Ishikawa (cell line): ENCODE measurements around the gene NR1D1.

Experiments
- CEBPB ChIP-seq: IDR thresholded peaks from 2 replicates; pipeline ENCODE4 v1.6.1; 2012
- CREB1 ChIP-seq: IDR thresholded peaks from 2 replicates; pipeline ENCODE4 v1.6.1; 2012; ENCODE audit warnings: low read depth
- EGR1 ChIP-seq: IDR thresholded peaks from 2 replicates; pipeline ENCODE4 v1.6.1; 2012
- EP300 ChIP-seq: IDR thresholded peaks from 2 replicates; pipeline ENCODE4 v1.6.1; 2012; ENCODE audit warnings: borderline replicate concordance
- FOXM1 ChIP-seq: IDR thresholded peaks from 2 replicates; pipeline ENCODE4 v1.6.1; 2012; ENCODE audit warnings: low read depth, borderline replicate concordance
- NFIC ChIP-seq: IDR thresholded peaks from 2 replicates; pipeline ENCODE4 v1.6.1; 2012
- RAD21 ChIP-seq: IDR thresholded peaks from 2 replicates; pipeline ENCODE4 v1.6.1; 2012; ENCODE audit warnings: low read depth
- TAF1 ChIP-seq: IDR thresholded peaks from 2 replicates; pipeline ENCODE4 v1.6.1; 2012; ENCODE audit warnings: low read depth, mild to moderate bottlenecking
- TCF12 ChIP-seq: IDR thresholded peaks from 2 replicates; pipeline ENCODE4 v1.6.1; 2012; ENCODE audit warnings: low read depth
- TEAD4 ChIP-seq: IDR thresholded peaks from 2 replicates; pipeline ENCODE4 v1.6.1; 2012
- YY1 ChIP-seq: IDR thresholded peaks from 2 replicates; pipeline ENCODE4 v1.6.1; 2012; ENCODE audit warnings: low read depth
- ZBTB7A ChIP-seq: IDR thresholded peaks from 2 replicates; pipeline ENCODE4 v1.6.1; 2012; ENCODE audit warnings: low read depth
- TF ChIP-seq, protein P1 (sequence below): IDR thresholded peaks from 2 replicates; pipeline ENCODE4 v1.6.1; 2012
- TF ChIP-seq, protein P2 (sequence below): IDR thresholded peaks from 2 replicates; pipeline ENCODE4 v1.6.1; 2012
- TF ChIP-seq, protein P3 (sequence below): IDR thresholded peaks from 2 replicates; pipeline ENCODE4 v1.6.1; 2012; ENCODE audit warnings: low read depth, mild to moderate bottlenecking

The NR1D1 gene

DNA sequence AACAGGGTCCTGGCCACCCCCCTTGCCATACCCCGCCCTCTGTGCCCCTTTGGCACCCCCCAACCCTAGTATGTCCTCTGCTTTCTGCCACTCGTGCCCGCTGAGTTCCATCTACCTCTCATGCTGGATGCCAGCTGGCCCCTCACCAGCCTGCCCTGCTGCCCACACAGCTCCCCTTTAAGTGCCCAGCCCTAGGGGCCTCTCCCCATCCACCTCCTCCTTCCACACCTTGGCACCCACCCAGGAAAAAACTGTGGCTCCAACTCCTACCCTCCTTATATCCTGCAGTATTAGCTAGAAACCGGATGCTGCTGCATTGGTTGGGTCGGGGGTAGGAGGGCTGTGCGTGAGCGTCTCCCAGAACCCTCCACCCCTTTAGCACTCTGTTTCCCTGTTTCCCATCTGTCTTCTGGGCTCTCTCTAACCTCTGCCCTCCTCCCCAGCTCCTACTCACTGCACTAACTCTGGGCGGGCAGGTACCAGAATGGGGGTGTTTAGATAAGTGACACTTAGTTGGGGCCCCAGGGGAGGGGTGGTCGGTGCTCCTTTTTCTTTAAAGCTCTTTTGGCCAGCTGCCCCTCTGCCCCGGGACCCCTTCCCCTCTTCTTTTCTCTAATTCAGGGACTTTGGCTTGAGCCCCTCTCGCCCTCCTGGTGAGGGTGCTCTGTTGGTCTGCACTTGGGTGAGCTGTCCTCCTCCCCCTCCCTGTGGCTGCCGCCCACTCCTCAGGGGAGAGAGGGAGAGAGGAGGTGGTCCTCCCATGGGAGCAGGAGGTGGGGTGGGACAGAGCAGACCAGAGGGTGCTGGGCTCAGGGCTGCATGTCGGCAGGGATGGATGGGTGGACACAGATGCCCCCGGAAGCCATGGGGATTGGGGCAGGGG lies 9.9 kb downstream of the NR1D1 start:
- TF ChIP-seq EGR1, result no peak
- TF ChIP-seq, protein P1, sequence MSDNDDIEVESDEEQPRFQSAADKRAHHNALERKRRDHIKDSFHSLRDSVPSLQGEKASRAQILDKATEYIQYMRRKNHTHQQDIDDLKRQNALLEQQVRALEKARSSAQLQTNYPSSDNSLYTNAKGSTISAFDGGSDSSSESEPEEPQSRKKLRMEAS, result no peak
- TF ChIP-seq NFIC, result no peak
- TF ChIP-seq RAD21, result no peak

DNA sequence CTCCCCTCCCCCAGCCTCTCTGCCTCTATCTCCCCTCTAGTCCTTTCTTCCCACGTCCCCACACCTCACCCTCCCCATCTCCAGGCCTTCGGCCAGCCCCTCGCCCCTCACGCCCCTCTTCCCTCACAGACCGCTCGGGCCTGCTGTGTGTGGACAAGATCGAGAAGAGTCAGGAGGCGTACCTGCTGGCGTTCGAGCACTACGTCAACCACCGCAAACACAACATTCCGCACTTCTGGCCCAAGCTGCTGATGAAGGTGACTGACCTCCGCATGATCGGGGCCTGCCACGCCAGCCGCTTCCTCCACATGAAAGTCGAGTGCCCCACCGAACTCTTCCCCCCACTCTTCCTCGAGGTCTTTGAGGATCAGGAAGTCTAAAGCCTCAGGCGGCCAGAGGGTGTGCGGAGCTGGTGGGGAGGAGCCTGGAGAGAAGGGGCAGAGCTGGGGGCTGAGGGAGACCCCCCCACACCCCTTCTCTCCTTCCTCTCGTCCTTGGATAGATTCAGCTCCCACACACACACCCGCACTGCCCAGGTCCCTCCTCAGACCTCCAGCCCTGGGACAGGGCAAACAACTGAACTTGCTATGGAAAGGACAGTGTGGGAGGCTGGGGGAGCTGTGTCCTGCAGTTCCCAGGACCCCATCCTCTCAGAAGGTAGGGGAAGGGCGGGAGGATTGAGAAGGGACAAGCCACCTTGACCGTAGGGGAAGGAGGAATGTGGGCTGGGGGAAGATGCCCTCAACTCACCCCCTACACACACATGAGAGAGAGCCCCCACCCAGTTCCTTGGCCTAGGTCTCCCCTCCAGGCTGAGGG lies 11.1 kb downstream of the NR1D1 start:
- TF ChIP-seq TAF1 (no peak), TEAD4 (no peak), YY1 (no peak), EP300 (no peak), CREB1 (no peak), NFIC (no peak), TCF12 (no peak)

DNA sequence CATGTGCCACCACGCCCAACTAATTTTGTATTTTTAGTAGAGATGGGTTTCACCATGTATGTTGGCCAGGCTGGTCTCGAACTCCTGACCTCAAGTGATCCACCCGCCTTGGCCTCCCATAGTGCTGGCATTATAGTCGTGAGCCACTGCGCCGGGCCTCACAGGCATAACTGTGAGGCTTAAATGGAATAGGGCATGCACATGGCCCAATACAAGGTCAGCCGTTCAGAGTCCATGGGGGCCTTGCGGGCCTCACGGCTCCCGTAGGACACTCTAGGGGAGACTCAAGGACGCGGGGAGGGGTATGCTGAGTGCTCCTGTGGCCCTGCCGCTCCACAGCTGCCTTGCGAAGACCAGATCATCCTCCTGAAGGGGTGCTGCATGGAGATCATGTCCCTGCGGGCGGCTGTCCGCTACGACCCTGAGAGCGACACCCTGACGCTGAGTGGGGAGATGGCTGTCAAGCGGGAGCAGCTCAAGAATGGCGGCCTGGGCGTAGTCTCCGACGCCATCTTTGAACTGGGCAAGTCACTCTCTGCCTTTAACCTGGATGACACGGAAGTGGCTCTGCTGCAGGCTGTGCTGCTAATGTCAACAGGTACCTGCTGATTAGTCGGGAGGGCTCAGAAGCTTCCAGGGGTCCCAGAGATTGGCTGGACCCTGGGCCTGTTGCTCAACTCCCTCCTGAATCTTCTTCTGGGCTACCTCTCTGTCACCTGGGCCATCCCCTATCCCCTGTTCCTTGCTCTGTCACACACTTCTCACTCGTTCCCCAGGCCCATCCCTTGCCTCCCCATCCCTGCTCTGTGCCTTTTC lies 12.3 kb downstream of the NR1D1 start:
- TF ChIP-seq NFIC (no peak), YY1 (peak; percentile 64; the same call in 1 of the 2 replicates)

DNA sequence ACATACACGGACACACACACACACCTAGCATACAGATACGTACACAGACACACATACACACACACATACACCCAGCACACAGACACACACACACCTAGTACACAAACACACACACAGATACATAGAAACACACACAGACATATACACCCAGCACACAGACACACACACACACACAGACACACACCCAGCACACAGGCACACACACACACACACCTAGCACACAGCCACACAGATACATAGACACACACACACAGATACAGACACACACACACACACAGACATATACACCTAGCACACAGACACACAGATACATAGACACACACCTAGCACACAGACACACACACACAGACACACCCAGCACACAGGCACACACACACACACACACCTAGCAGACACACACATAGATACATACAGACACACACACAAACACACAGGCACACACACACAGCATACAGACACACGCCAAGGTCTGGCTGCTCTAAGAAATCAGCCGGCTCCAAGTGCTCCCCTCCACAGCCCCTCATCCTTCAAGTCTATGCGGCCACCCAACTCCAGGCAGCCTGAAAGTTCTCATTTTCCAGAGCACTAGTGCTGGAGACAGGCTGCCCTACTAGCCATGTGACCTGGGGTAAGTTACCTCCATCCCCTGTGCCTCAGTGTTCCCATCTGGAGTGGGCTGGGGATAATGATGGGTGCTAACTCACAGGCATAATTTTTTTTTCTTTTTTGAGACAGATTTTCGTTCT lies 13.2 kb downstream of the NR1D1 start:
- TF ChIP-seq CREB1, result no peak
- TF ChIP-seq ZBTB7A, result no peak
- TF ChIP-seq TCF12, result no peak
- TF ChIP-seq, protein P2, sequence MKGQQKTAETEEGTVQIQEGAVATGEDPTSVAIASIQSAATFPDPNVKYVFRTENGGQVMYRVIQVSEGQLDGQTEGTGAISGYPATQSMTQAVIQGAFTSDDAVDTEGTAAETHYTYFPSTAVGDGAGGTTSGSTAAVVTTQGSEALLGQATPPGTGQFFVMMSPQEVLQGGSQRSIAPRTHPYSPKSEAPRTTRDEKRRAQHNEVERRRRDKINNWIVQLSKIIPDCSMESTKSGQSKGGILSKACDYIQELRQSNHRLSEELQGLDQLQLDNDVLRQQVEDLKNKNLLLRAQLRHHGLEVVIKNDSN, result no peak
- TF ChIP-seq TEAD4, result no peak
- no peak for TF ChIP-seq RAD21
- no peak for TF ChIP-seq FOXM1
- TF ChIP-seq CEBPB, result no peak
- TF ChIP-seq EP300, result no peak
- TF ChIP-seq, protein P3, sequence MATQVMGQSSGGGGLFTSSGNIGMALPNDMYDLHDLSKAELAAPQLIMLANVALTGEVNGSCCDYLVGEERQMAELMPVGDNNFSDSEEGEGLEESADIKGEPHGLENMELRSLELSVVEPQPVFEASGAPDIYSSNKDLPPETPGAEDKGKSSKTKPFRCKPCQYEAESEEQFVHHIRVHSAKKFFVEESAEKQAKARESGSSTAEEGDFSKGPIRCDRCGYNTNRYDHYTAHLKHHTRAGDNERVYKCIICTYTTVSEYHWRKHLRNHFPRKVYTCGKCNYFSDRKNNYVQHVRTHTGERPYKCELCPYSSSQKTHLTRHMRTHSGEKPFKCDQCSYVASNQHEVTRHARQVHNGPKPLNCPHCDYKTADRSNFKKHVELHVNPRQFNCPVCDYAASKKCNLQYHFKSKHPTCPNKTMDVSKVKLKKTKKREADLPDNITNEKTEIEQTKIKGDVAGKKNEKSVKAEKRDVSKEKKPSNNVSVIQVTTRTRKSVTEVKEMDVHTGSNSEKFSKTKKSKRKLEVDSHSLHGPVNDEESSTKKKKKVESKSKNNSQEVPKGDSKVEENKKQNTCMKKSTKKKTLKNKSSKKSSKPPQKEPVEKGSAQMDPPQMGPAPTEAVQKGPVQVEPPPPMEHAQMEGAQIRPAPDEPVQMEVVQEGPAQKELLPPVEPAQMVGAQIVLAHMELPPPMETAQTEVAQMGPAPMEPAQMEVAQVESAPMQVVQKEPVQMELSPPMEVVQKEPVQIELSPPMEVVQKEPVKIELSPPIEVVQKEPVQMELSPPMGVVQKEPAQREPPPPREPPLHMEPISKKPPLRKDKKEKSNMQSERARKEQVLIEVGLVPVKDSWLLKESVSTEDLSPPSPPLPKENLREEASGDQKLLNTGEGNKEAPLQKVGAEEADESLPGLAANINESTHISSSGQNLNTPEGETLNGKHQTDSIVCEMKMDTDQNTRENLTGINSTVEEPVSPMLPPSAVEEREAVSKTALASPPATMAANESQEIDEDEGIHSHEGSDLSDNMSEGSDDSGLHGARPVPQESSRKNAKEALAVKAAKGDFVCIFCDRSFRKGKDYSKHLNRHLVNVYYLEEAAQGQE, result no peak
- no peak for TF ChIP-seq NFIC
- TF ChIP-seq, protein P1, result no peak
- no peak for TF ChIP-seq EGR1
- TF ChIP-seq YY1, result no peak
- TF ChIP-seq TAF1, result no peak

DNA sequence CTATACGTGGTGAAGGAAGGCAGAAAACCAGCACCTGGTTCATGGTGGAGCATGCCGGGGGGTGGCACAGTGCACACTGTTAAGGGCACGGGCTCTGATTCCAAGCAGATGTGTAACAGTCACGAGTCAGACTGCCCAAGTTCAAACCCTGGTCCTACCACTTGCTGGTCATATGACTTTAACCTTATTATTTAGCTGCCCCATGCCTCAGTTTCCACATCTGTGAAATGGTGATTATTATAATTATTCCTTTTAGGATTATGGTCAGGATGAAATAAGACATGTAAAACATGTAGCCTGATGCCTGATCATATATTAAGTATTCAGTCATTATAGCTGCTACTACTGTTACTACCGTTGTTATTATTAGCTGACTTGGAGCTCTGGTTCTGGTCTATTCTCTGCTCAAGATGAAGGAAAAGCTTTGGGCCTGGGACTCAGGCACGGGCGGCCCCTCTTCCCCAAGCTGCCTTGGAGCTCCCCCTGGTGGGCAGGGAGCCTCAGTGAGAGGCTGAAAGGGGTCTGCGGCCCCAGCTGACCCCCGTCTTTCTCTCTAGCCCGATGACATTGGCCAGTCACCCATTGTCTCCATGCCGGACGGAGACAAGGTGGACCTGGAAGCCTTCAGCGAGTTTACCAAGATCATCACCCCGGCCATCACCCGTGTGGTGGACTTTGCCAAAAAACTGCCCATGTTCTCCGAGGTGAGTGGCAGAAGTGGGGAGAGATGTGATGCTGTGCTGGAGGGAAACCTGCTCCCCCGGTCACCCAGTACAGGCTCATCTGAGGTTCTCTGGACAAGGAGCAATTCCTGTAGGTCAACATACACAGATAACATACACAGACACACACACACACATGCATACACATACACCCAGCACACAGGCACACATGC lies 14.0 kb downstream of the NR1D1 start:
- no peak for TF ChIP-seq YY1
- no peak for TF ChIP-seq TEAD4
- no peak for TF ChIP-seq EGR1
- TF ChIP-seq FOXM1, result no peak
- no peak for TF ChIP-seq EP300
- peak; percentile 78 for TF ChIP-seq RAD21
- peak; percentile 93 for TF ChIP-seq ZBTB7A

DNA sequence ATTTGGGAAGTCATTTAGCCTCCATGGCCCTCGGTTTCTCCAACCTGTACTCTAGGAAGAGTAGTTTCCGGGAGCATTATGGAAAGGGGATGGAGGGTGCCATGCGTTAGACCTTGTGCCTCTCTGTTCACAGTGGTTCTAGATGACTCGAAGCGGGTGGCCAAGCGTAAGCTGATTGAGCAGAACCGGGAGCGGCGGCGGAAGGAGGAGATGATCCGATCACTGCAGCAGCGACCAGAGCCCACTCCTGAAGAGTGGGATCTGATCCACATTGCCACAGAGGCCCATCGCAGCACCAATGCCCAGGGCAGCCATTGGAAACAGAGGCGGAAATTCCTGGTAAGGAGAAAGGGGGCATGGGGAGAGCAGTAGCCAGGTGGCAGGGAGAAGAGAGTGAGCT lies 15.9 kb downstream of the NR1D1 start:
- TF ChIP-seq YY1 (no peak), EP300 (no peak), RAD21 (no peak), CEBPB (no peak), TCF12 (no peak), NFIC (no peak), ZBTB7A (no peak)
- TF ChIP-seq, protein P2, result no peak
- TF ChIP-seq, protein P1, result no peak
